ENCODE results near the gene WDR46.

WDR46 gene

GRCh38 chr6:33315793-33316602, 27.0 kb upstream of the WDR46 start:
- Histone ChIP-seq H3K36me3 (ENCODE audit: control insufficient read depth, low read length) (peaks cover 64% of the 10 kb centered on the region), H3K4me2 (ENCODE audit: low read length) (no peak overlapping the region), H3K27me3 (ENCODE audit: control insufficient read depth, low read length) (no peaks in the 10 kb centered on the region), H3K9me2 (replicated peaks; ENCODE audit: control insufficient read depth, low read length) (no peaks in the 10 kb centered on the region), H3F3A (ENCODE audit: control insufficient read depth, insufficient read depth) (peaks cover 29% of the 10 kb centered on the region), H3K9me3 (ENCODE audit: control insufficient read depth, insufficient read depth, low read length) (no peaks in the 10 kb centered on the region), H3K4me1 (ENCODE audit: control insufficient read depth, low read length) (peaks cover 60% of the 10 kb centered on the region), H3K4me3 (ENCODE audit: low read length) (no peak overlapping the region), H3K79me2 (ENCODE audit: control insufficient read depth, low read length) (peaks cover 63% of the 10 kb centered on the region), H4K20me1 (ENCODE audit: control insufficient read depth, insufficient read depth, low read depth, low read length) (peaks cover 9% of the 10 kb centered on the region; the same call in 1 of the 2 replicates), H3K27ac (ENCODE audit: low read depth, low read length) (no peak overlapping the region)
- TF ChIP-seq EZH2phosphoT487 (IDR thresholded peaks at IDR 0.05; ENCODE audit: borderline replicate concordance, low read length) = no peak
- no peak for TF ChIP-seq CTCF (IDR thresholded peaks at IDR 0.05; ENCODE audit: low read depth, low read length, poor library complexity, severe bottlenecking)

GRCh38 chr6:33314943-33315792, 26.1 kb upstream of the WDR46 start:
- Histone ChIP-seq H3K9me2 (replicated peaks; ENCODE audit: control insufficient read depth, low read length) (no peaks in the 10 kb centered on the region), H3K4me3 (ENCODE audit: low read length) (peak overlapping the region; percentile 95), H3K4me1 (ENCODE audit: control insufficient read depth, low read length) (peaks cover 51% of the 10 kb centered on the region), H3K36me3 (ENCODE audit: control insufficient read depth, low read length) (peaks cover 59% of the 10 kb centered on the region), H3K4me2 (ENCODE audit: low read length) (peak overlapping the region; percentile 91), H3F3A (ENCODE audit: control insufficient read depth, insufficient read depth) (peaks cover 25% of the 10 kb centered on the region), H3K27ac (ENCODE audit: low read depth, low read length) (peak overlapping the region; percentile 93), H3K27me3 (ENCODE audit: control insufficient read depth, low read length) (no peaks in the 10 kb centered on the region), H3K9me3 (ENCODE audit: control insufficient read depth, insufficient read depth, low read length) (no peaks in the 10 kb centered on the region), H4K20me1 (ENCODE audit: control insufficient read depth, insufficient read depth, low read depth, low read length) (peaks cover 6% of the 10 kb centered on the region; the same call in 1 of the 2 replicates), H3K79me2 (ENCODE audit: control insufficient read depth, low read length) (peaks cover 63% of the 10 kb centered on the region)
- TF ChIP-seq CTCF (IDR thresholded peaks at IDR 0.05; ENCODE audit: low read depth, low read length, poor library complexity, severe bottlenecking) = no peak
- no peak for TF ChIP-seq EZH2phosphoT487 (IDR thresholded peaks at IDR 0.05; ENCODE audit: borderline replicate concordance, low read length)

GRCh38 chr6:33314515-33314942, 25.5 kb upstream of the WDR46 start:
- Histone ChIP-seq H3K27ac (ENCODE audit: low read depth, low read length) (peak overlapping the region; percentile 93), H3K36me3 (ENCODE audit: control insufficient read depth, low read length) (peaks cover 56% of the 10 kb centered on the region), H3K9me3 (ENCODE audit: control insufficient read depth, insufficient read depth, low read length) (no peaks in the 10 kb centered on the region), H3F3A (ENCODE audit: control insufficient read depth, insufficient read depth) (peaks cover 21% of the 10 kb centered on the region), H3K9me2 (replicated peaks; ENCODE audit: control insufficient read depth, low read length) (no peaks in the 10 kb centered on the region), H4K20me1 (ENCODE audit: control insufficient read depth, insufficient read depth, low read depth, low read length) (peaks cover 6% of the 10 kb centered on the region; the same call in 1 of the 2 replicates), H3K4me2 (ENCODE audit: low read length) (peak overlapping the region; percentile 91), H3K27me3 (ENCODE audit: control insufficient read depth, low read length) (no peaks in the 10 kb centered on the region), H3K4me3 (ENCODE audit: low read length) (peak overlapping the region; percentile 95), H3K4me1 (ENCODE audit: control insufficient read depth, low read length) (peaks cover 45% of the 10 kb centered on the region), H3K79me2 (ENCODE audit: control insufficient read depth, low read length) (peaks cover 63% of the 10 kb centered on the region)
- TF ChIP-seq CTCF (IDR thresholded peaks at IDR 0.05; ENCODE audit: low read depth, low read length, poor library complexity, severe bottlenecking) (no peak), EZH2phosphoT487 (IDR thresholded peaks at IDR 0.05; ENCODE audit: borderline replicate concordance, low read length) (no peak)
